DMS79 treated with DMSO at 0.1 percent for 48 hours (cell line): ENCODE data around the gene ALDH1A1.
"Not testable (repeated sequence)": the region's sequence is repeated elsewhere in the genome, so short reads cannot be mapped to it uniquely, and the experiment has no call there.

Source experiments
- DNase-seq: peaks from one replicate; lab custom pipeline; 2025; lab: John Stamatoyannopoulos, UW

ALDH1A1 gene

GRCh38 chr9:72895122-72895521, 57.7 kb downstream of the ALDH1A1 start:
- no peak for DNase-seq

- no peak for DNase-seq
These were observed 58.5 kb downstream of the ALDH1A1 start for GRCh38 chr9:72894342-72894741.

- no peak for DNase-seq
These were observed 59.4 kb downstream of the ALDH1A1 start for GRCh38 chr9:72893437-72893836.

GRCh38 chr9:72891043-72891442, 61.8 kb downstream of the ALDH1A1 start:
- no peak for DNase-seq

- DNase-seq = no peak
These were observed 63.9 kb downstream of the ALDH1A1 start for GRCh38 chr9:72888943-72889342.

- no peak for DNase-seq
These were observed 64.8 kb downstream of the ALDH1A1 start for GRCh38 chr9:72888067-72888466.

GRCh38 chr9:72886386-72886785, 66.5 kb downstream of the ALDH1A1 start:
- no peak for DNase-seq

- DNase-seq = no peak
These were observed 68.3 kb downstream of the ALDH1A1 start for GRCh38 chr9:72884508-72884907.

- DNase-seq = no peak
These were observed 69.0 kb downstream of the ALDH1A1 start for GRCh38 chr9:72883875-72884274.

GRCh38 chr9:72882117-72882775, 70.6 kb downstream of the ALDH1A1 start:
- DNase-seq = no peak

- DNase-seq = no peak
These were observed 72.0 kb downstream of the ALDH1A1 start for GRCh38 chr9:72880821-72881220.

GRCh38 chr9:72875221-72875620, 77.6 kb downstream of the ALDH1A1 start:
- no peak for DNase-seq

GRCh38 chr9:72874344-72874743, 78.5 kb downstream of the ALDH1A1 start:
- no peak for DNase-seq

- DNase-seq = no peak
These were observed 79.4 kb downstream of the ALDH1A1 start for GRCh38 chr9:72873456-72873855.

GRCh38 chr9:72872718-72873117, 80.1 kb downstream of the ALDH1A1 start:
- DNase-seq = no peak

- DNase-seq = no peak
These were observed 81.2 kb downstream of the ALDH1A1 start for GRCh38 chr9:72871685-72872084.

- DNase-seq = no peak
These were observed 88.5 kb downstream of the ALDH1A1 start for GRCh38 chr9:72864327-72864726.

- no peak for DNase-seq
These were observed 89.3 kb downstream of the ALDH1A1 start for GRCh38 chr9:72863456-72864094.

GRCh38 chr9:72862788-72863187, 90.1 kb downstream of the ALDH1A1 start:
- not testable (repeated sequence) for DNase-seq

- DNase-seq = no peak
These were observed 94.6 kb downstream of the ALDH1A1 start for GRCh38 chr9:72858089-72858912.

GRCh38 chr9:72857624-72857996, 95.2 kb downstream of the ALDH1A1 start:
- DNase-seq = no peak

GRCh38 chr9:72856972-72857623, 95.8 kb downstream of the ALDH1A1 start:
- no peak for DNase-seq
